ENCODE results near the gene ADAM22. TPM values are rescaled to one million over a fixed set of nuclear protein-coding genes. Genes with fewer than 3 reads are reported as not detected.

Gene ADAM22
- total and polyA plus RNA-seq, 2 experiments from 2014 or later = 1.6 to 9.8 TPM

- H3K4me1 ChIP-seq (ENCODE audit: insufficient read depth) = no peaks in the 10 kb centered on the region
- no peak for DNase-seq (ENCODE audit: low spot score)
- no peaks in the 10 kb centered on the region for H3K9me3 ChIP-seq (ENCODE audit: low read depth)
- no peaks in the 10 kb centered on the region for H3K79me2 ChIP-seq
- TF ChIP-seq EZH2phosphoT487 (IDR thresholded peaks at IDR 0.05; ENCODE audit: low read depth, severe bottlenecking, unreplicated experiment) = no peak
- no peak for TF ChIP-seq EZH2 (IDR thresholded peaks at IDR 0.05; ENCODE audit: borderline replicate concordance)
- no peak for TF ChIP-seq CTCF (IDR thresholded peaks at IDR 0.05; ENCODE audit: poor library complexity)
- H3K36me3 ChIP-seq (replicated peaks; ENCODE audit: insufficient read depth, low read depth) = no peaks in the 10 kb centered on the region
- no peaks in the 10 kb centered on the region for H3K27me3 ChIP-seq
- H4K20me1 ChIP-seq (ENCODE audit: insufficient read depth, poor library complexity, severe bottlenecking) = no peaks in the 10 kb centered on the region
- no peak overlapping the region for H2AFZ ChIP-seq
- no peak overlapping the region for H3K4me3 ChIP-seq
- WGBS (ENCODE audit: low lambda C conversion rate, missing lambda C conversion rate) = 94% methylated on average over 2 of the region's 2 CpGs
- no peak overlapping the region for H3K4me2 ChIP-seq
- H3K27ac ChIP-seq = no peak overlapping the region
- H3K9me2 ChIP-seq (replicated peaks; ENCODE audit: insufficient read depth) = no peaks in the 10 kb centered on the region
These were observed 110.0 kb downstream of the ADAM22 start for GRCh38 chr7:88044069-88044468.

GRCh38 chr7:88046839-88047573 is 113.0 kb downstream of the ADAM22 start:
- no peak for DNase-seq (ENCODE audit: low spot score)
- H3K4me3 ChIP-seq = no peak overlapping the region
- H3K27me3 ChIP-seq = no peaks in the 10 kb centered on the region
- no peak for TF ChIP-seq CTCF (IDR thresholded peaks at IDR 0.05; ENCODE audit: poor library complexity)
- TF ChIP-seq EZH2 (IDR thresholded peaks at IDR 0.05; ENCODE audit: borderline replicate concordance) = no peak
- TF ChIP-seq EZH2phosphoT487 (IDR thresholded peaks at IDR 0.05; ENCODE audit: low read depth, severe bottlenecking, unreplicated experiment) = no peak
- no peaks in the 10 kb centered on the region for H3K36me3 ChIP-seq (replicated peaks; ENCODE audit: insufficient read depth, low read depth)
- no peaks in the 10 kb centered on the region for H3K79me2 ChIP-seq
- H3K4me2 ChIP-seq = no peak overlapping the region
- WGBS (ENCODE audit: low lambda C conversion rate, missing lambda C conversion rate) = 61% methylated on average over 1 of the region's 1 CpG
- H3K4me1 ChIP-seq (ENCODE audit: insufficient read depth) = no peaks in the 10 kb centered on the region
- no peak overlapping the region for H2AFZ ChIP-seq
- H3K9me2 ChIP-seq (replicated peaks; ENCODE audit: insufficient read depth) = no peaks in the 10 kb centered on the region
- no peaks in the 10 kb centered on the region for H4K20me1 ChIP-seq (ENCODE audit: insufficient read depth, poor library complexity, severe bottlenecking)
- H3K9me3 ChIP-seq (ENCODE audit: low read depth) = no peaks in the 10 kb centered on the region
- H3K27ac ChIP-seq = no peak overlapping the region

- Histone ChIP-seq H3K9me3 (ENCODE audit: low read depth) (no peaks in the 10 kb centered on the region), H4K20me1 (ENCODE audit: insufficient read depth, poor library complexity, severe bottlenecking) (no peaks in the 10 kb centered on the region), H3K27me3 (no peaks in the 10 kb centered on the region), H3K4me2 (no peak overlapping the region), H3K79me2 (no peaks in the 10 kb centered on the region), H3K4me1 (ENCODE audit: insufficient read depth) (no peaks in the 10 kb centered on the region), H3K27ac (no peak overlapping the region), H3K4me3 (no peak overlapping the region), H3K9me2 (replicated peaks; ENCODE audit: insufficient read depth) (no peaks in the 10 kb centered on the region), H3K36me3 (replicated peaks; ENCODE audit: insufficient read depth, low read depth) (no peaks in the 10 kb centered on the region), H2AFZ (no peak overlapping the region)
- TF ChIP-seq EZH2phosphoT487 (IDR thresholded peaks at IDR 0.05; ENCODE audit: low read depth, severe bottlenecking, unreplicated experiment) = no peak
- TF ChIP-seq CTCF (IDR thresholded peaks at IDR 0.05; ENCODE audit: poor library complexity) = no peak
- no peak for TF ChIP-seq EZH2 (IDR thresholded peaks at IDR 0.05; ENCODE audit: borderline replicate concordance)
- no peak for DNase-seq (ENCODE audit: low spot score)
- WGBS (ENCODE audit: low lambda C conversion rate, missing lambda C conversion rate) = 58% methylated on average over 1 of the region's 1 CpG
These were observed 123.6 kb downstream of the ADAM22 start for GRCh38 chr7:88057655-88058054.

Data from hepatocyte (in vitro differentiated cells).